ENCODE data around the gene CFAP97D2. TPM values are rescaled to one million over a fixed set of nuclear protein-coding genes. Genes with fewer than 3 reads are reported as not detected.

CFAP97D2 gene
- total and polyA plus RNA-seq, 2 experiments from 2014 or later = not detected

DNA sequence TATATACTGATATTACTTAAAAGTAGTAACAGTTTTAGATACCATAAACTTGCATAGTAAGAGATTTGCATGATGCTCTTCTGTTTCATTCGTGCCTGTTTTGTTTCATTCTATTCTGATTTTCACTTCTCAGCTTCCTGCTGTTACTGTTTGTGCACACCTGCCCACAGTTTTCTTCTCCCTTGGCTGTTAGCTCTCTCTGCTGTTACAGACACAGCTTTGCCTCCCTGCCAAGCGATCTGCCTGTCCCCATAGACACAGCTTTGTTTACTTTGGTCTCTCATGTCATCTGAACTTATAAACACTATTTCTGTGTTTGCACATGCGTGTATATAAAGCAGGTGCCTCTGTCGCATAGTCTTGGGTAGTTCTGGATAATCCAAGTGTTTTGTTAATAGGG lies 80.9 kb downstream of the CFAP97D2 start:
- TF ChIP-seq EZH2phosphoT487 (IDR thresholded peaks at IDR 0.05; ENCODE audit: low read depth, severe bottlenecking, unreplicated experiment) (no peak), EZH2 (IDR thresholded peaks at IDR 0.05; ENCODE audit: borderline replicate concordance) (no peak)
- TF ChIP-seq, protein P1, sequence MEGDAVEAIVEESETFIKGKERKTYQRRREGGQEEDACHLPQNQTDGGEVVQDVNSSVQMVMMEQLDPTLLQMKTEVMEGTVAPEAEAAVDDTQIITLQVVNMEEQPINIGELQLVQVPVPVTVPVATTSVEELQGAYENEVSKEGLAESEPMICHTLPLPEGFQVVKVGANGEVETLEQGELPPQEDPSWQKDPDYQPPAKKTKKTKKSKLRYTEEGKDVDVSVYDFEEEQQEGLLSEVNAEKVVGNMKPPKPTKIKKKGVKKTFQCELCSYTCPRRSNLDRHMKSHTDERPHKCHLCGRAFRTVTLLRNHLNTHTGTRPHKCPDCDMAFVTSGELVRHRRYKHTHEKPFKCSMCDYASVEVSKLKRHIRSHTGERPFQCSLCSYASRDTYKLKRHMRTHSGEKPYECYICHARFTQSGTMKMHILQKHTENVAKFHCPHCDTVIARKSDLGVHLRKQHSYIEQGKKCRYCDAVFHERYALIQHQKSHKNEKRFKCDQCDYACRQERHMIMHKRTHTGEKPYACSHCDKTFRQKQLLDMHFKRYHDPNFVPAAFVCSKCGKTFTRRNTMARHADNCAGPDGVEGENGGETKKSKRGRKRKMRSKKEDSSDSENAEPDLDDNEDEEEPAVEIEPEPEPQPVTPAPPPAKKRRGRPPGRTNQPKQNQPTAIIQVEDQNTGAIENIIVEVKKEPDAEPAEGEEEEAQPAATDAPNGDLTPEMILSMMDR (IDR thresholded peaks at IDR 0.05; ENCODE audit: poor library complexity) = no peak
- Histone ChIP-seq H3K4me3 (no peak overlapping the region), H3K4me2 (no peak overlapping the region), H3K4me1 (ENCODE audit: insufficient read depth) (no peaks in the 10 kb centered on the region), H3K27ac (no peak overlapping the region), H4K20me1 (ENCODE audit: insufficient read depth, poor library complexity, severe bottlenecking) (no peaks in the 10 kb centered on the region), H2AFZ (no peak overlapping the region), H3K36me3 (replicated peaks; ENCODE audit: insufficient read depth, low read depth) (no peaks in the 10 kb centered on the region), H3K27me3 (no peaks in the 10 kb centered on the region), H3K9me2 (replicated peaks; ENCODE audit: insufficient read depth) (no peaks in the 10 kb centered on the region), H3K9me3 (ENCODE audit: low read depth) (no peaks in the 10 kb centered on the region), H3K79me2 (peaks cover 4% of the 10 kb centered on the region)
- WGBS (ENCODE audit: low lambda C conversion rate, missing lambda C conversion rate) = 89% methylated on average over 4 of the region's 4 CpGs
- no peak for DNase-seq (ENCODE audit: low spot score)

GRCh38 chr13:114260814-114261213 lies 81.8 kb downstream of the CFAP97D2 start:
- DNase-seq (ENCODE audit: low spot score) = no peak
- H3K36me3 ChIP-seq (replicated peaks; ENCODE audit: insufficient read depth, low read depth) = no peaks in the 10 kb centered on the region
- H3K4me3 ChIP-seq = no peak overlapping the region
- H3K4me2 ChIP-seq = no peak overlapping the region
- no peak overlapping the region for H2AFZ ChIP-seq
- H3K79me2 ChIP-seq = peaks cover 4% of the 10 kb centered on the region
- TF ChIP-seq EZH2phosphoT487 (IDR thresholded peaks at IDR 0.05; ENCODE audit: low read depth, severe bottlenecking, unreplicated experiment) = no peak
- TF ChIP-seq, protein P1 (IDR thresholded peaks at IDR 0.05; ENCODE audit: poor library complexity) = no peak
- no peak for TF ChIP-seq EZH2 (IDR thresholded peaks at IDR 0.05; ENCODE audit: borderline replicate concordance)
- no peaks in the 10 kb centered on the region for H3K9me2 ChIP-seq (replicated peaks; ENCODE audit: insufficient read depth)
- no peak overlapping the region for H3K27ac ChIP-seq
- no peaks in the 10 kb centered on the region for H3K9me3 ChIP-seq (ENCODE audit: low read depth)
- no peaks in the 10 kb centered on the region for H3K27me3 ChIP-seq
- H3K4me1 ChIP-seq (ENCODE audit: insufficient read depth) = no peaks in the 10 kb centered on the region
- 94% methylated on average over 3 of the region's 3 CpGs for WGBS (ENCODE audit: low lambda C conversion rate, missing lambda C conversion rate)
- no peaks in the 10 kb centered on the region for H4K20me1 ChIP-seq (ENCODE audit: insufficient read depth, poor library complexity, severe bottlenecking)

DNA sequence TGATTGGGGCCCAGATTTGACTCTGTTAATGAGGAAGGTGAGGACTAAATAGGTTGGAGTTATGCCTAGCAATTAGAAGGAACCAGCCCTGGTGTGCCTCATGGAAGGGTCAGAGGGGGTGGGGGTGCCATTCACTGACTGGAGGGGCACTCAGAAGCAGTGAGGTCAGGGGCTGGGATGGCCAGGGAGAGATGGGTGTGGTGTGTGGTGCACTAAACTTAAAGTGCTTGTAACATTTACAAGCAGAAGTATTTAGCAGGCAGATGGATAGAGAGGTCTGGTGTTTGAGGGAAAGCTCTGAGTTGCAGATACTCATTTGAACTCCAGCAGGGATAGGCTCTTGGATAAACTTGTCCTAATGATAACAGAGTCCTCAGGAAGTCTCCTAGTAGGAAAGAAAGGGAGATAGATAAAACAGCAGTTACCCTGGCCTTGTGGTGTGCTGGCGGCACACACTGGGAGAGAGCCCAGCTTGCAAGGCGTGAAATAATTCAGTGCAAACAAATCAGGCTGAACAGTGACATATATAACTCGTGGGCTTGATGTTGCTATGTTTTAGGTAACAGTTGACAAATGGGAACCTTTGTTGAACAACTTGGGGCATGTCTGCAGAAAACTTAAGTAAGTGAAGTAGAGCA lies 82.4 kb downstream of the CFAP97D2 start:
- Histone ChIP-seq H3K27me3 (no peaks in the 10 kb centered on the region), H3K4me1 (ENCODE audit: insufficient read depth) (no peaks in the 10 kb centered on the region), H3K4me3 (no peak overlapping the region), H3K9me3 (ENCODE audit: low read depth) (no peaks in the 10 kb centered on the region), H3K36me3 (replicated peaks; ENCODE audit: insufficient read depth, low read depth) (no peaks in the 10 kb centered on the region), H3K9me2 (replicated peaks; ENCODE audit: insufficient read depth) (no peaks in the 10 kb centered on the region), H2AFZ (no peak overlapping the region), H3K79me2 (peaks cover 4% of the 10 kb centered on the region), H4K20me1 (ENCODE audit: insufficient read depth, poor library complexity, severe bottlenecking) (no peaks in the 10 kb centered on the region), H3K4me2 (no peak overlapping the region), H3K27ac (no peak overlapping the region)
- no peak for DNase-seq (ENCODE audit: low spot score)
- no peak for TF ChIP-seq EZH2phosphoT487 (IDR thresholded peaks at IDR 0.05; ENCODE audit: low read depth, severe bottlenecking, unreplicated experiment)
- TF ChIP-seq EZH2 (IDR thresholded peaks at IDR 0.05; ENCODE audit: borderline replicate concordance) = no peak
- TF ChIP-seq, protein P1 (IDR thresholded peaks at IDR 0.05; ENCODE audit: poor library complexity) = no peak
- 69% methylated on average over 3 of the region's 3 CpGs for WGBS (ENCODE audit: low lambda C conversion rate, missing lambda C conversion rate)
